NT2/D1 (cell line): ENCODE data around the gene RASAL1.

ENCODE experiments used
- YY1 ChIP-seq: IDR thresholded peaks from 2 replicates; pipeline ENCODE4 v1.6.1; 2011; ENCODE audit not compliant: insufficient read length, insufficient read depth
- ZNF274 ChIP-seq: IDR thresholded peaks from 2 replicates; pipeline ENCODE4 v1.6.1; 2011; ENCODE audit warnings: mild to moderate bottlenecking, low read depth, low read length

DNA sequence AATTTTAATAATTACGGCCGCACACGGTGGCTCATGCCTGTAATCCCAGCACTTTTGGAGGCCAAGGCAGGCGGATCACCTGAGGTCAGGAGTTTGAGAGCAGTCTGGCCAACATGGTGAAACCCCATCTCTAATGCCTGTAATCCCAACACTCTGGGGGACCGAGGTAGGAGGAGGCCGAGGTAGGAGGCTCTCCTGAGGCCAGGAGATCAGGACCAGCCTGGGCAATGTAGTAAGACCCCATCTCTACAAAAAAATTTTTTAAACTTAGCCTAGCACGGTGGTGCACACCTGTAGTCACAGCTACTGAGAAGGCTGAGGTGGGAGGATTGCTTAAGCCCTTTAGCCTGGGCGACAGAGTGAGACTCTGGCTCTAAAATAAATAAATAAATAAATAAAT lies 8.4 kb upstream of the RASAL1 start:
- TF ChIP-seq YY1 (no peak), ZNF274 (no peak)
